GM12878 (cell line): ENCODE results near the gene CEP57. TPM values are rescaled to one million over a fixed set of nuclear protein-coding genes. Genes with fewer than 3 reads are reported as not detected.

Experiments used
- ATAC-seq: fragments of 200-7000 bp; cut with Tn5 transposase; 3 replicates; pipeline ENCODE4 v1.9.1; 2020; ENCODE audit warnings: mild to moderate bottlenecking, moderate library complexity
- BruUV-seq: library from RNA; stranded (reverse); fragments of 400-500 nt; replicated peaks from 2 replicates; lab custom pipeline; 2021; lab: Mats Ljungman, UMichigan
- CTCF ChIA-PET: fragments of 300-600 bp; sonication (Branson Sonifier 250); formaldehyde crosslinking; extraction: SDS; loops from one replicate; lab custom pipeline; 2021; ENCODE audit warnings: inconsistent platforms; lab: Yijun Ruan, JAX
- POLR2A ChIA-PET: fragments of 350-600 bp; formaldehyde crosslinking; extraction: SDS; loops from one replicate; lab custom pipeline; 2021; ENCODE audit warnings: inconsistent platforms; lab: Charles Lee
- RAD21 ChIA-PET: fragments of 300-600 bp; sonication (Branson Sonifier 250); formaldehyde crosslinking; loops from one replicate; lab custom pipeline; 2023; ENCODE audit warnings: antibody characterized with exemption; ENCODE audit not compliant: unreplicated experiment; lab: Charles Lee
- SMC1A ChIA-PET: fragments of 300-600 bp; sonication (Branson Sonifier 250); formaldehyde crosslinking; loops from one replicate; lab custom pipeline; 2023; ENCODE audit not compliant: unreplicated experiment, uncharacterized antibody; lab: Charles Lee
- DNase-seq: peaks from one replicate; pipeline ENCODE4 v3.0.0-alpha.2; 2011; ENCODE audit warnings: low read depth, low spot score
- FAIRE-seq: peaks from 3 replicates; lab custom pipeline; 2011; peaks lifted over from hg19 to GRCh38; lab: Jason Lieb, UNC
- H2AFZ ChIP-seq: 2 replicates; pipeline ENCODE4 v1.6.0; 2011; ENCODE audit warnings: low read depth, low read length, control low read depth; ENCODE audit not compliant: control insufficient read depth
- H3K27ac ChIP-seq: 2 replicates; pipeline ENCODE4 v1.5.1; 2011; ENCODE audit warnings: control low read depth; ENCODE audit not compliant: control insufficient read depth, insufficient read depth
- H3K27me3 ChIP-seq, 2 experiments: replicated peaks in 1 of 2; 2 replicates each; pipeline versions ENCODE4 v1.6.0 to v1.6.1; 2011; ENCODE audit warnings: low read length in 1 of 2; ENCODE audit not compliant: control insufficient read depth in 2 of 2, insufficient read depth in 2 of 2
- H3K36me3 ChIP-seq, 2 experiments: 2 replicates each; pipeline ENCODE4 v1.5.1; 2011; ENCODE audit warnings: low read length in 1 of 2; ENCODE audit not compliant: control insufficient read depth in 2 of 2, insufficient read depth in 2 of 2
- H3K4me1 ChIP-seq: 2 replicates; pipeline ENCODE4 v1.6.1; 2011; ENCODE audit warnings: mild to moderate bottlenecking, low read length, moderate library complexity, mixed read lengths; ENCODE audit not compliant: control insufficient read depth, insufficient read depth
- H3K4me2 ChIP-seq: 2 replicates; pipeline ENCODE4 v1.6.0; 2011; ENCODE audit warnings: control low read depth; ENCODE audit not compliant: control insufficient read depth, insufficient read depth
- H3K4me3 ChIP-seq: fragments of 200-600 bp; sonication (generic); 2 replicates; pipeline ENCODE4 v1.5.1; 2016
- H3K79me2 ChIP-seq: 2 replicates; pipeline ENCODE4 v1.6.0; 2011; ENCODE audit warnings: low read length; ENCODE audit not compliant: control insufficient read depth, insufficient read depth
- H3K9ac ChIP-seq: 2 replicates; pipeline ENCODE4 v1.8.0; 2011; ENCODE audit warnings: low read length, control low read depth, mixed read lengths; ENCODE audit not compliant: control insufficient read depth, insufficient read depth
- H3K9me3 ChIP-seq: replicated peaks from 3 replicates; pipeline ENCODE4 v1.5.1; 2011; ENCODE audit warnings: mild to moderate bottlenecking, low read length; ENCODE audit not compliant: control insufficient read depth, insufficient read depth
- H4K20me1 ChIP-seq: 2 replicates; pipeline ENCODE4 v1.6.0; 2011; ENCODE audit not compliant: control insufficient read depth, insufficient read depth
- BCL11A ChIP-seq: IDR thresholded peaks from 2 replicates; pipeline ENCODE4 v1.6.1; 2011; ENCODE audit warnings: low read depth, low read length
- BHLHE40 ChIP-seq, 2 experiments: fragments of 450-650 bp in 1 of 2; IDR thresholded peaks; 2 replicates each; pipeline ENCODE4 v1.6.1; 2011 to 2017; ENCODE audit warnings: low read depth in 2 of 2, borderline replicate concordance in 1 of 2, improper control_type of control experiment in 1 of 2, low read length in 1 of 2, mild to moderate bottlenecking in 1 of 2
- CBX5 ChIP-seq: sonication (generic); IDR thresholded peaks from 2 replicates; pipeline ENCODE4 v1.6.1; 2016; ENCODE audit warnings: low read depth, moderate library complexity, mild to moderate bottlenecking, inconsistent platforms
- E2F4 ChIP-seq: IDR thresholded peaks from 2 replicates; pipeline ENCODE4 v1.6.1; 2012; ENCODE audit warnings: low read depth, low read length, improper control_type of control experiment
- JUNB ChIP-seq: IDR thresholded peaks from 2 replicates; pipeline ENCODE4 v1.6.1; 2016; ENCODE audit warnings: antibody characterized with exemption, mild to moderate bottlenecking
- LARP7 ChIP-seq: fragments of 450-650 bp; IDR thresholded peaks from 2 replicates; pipeline ENCODE4 v1.6.1; 2017; ENCODE audit warnings: mild to moderate bottlenecking
- MEF2B ChIP-seq: fragments of 450-650 bp; IDR thresholded peaks from 2 replicates; pipeline ENCODE4 v1.6.1; 2018; ENCODE audit warnings: mild to moderate bottlenecking, moderate library complexity; ENCODE audit not compliant: partially characterized antibody, poor library complexity, severe bottlenecking
- NR2C2 ChIP-seq: IDR thresholded peaks from 2 replicates; pipeline ENCODE4 v1.6.1; 2011; ENCODE audit warnings: borderline replicate concordance, low read depth; ENCODE audit not compliant: control insufficient read depth, insufficient read length
- POLR2AphosphoS2 ChIP-seq: IDR thresholded peaks from 2 replicates; pipeline ENCODE4 v1.6.1; 2011; ENCODE audit warnings: low read depth, mild to moderate bottlenecking, low read length, improper control_type of control experiment, moderate library complexity
- RBBP5 ChIP-seq: fragments of 200-600 bp; sonication (generic); conservative IDR thresholded peaks from 2 replicates; pipeline ENCODE4 v1.6.1; 2016
- RELA ChIP-seq: fragments of 450-650 bp; IDR thresholded peaks from 2 replicates; pipeline ENCODE4 v1.8.0; 2014; ENCODE audit warnings: borderline replicate concordance; ENCODE audit not compliant: partially characterized antibody
- STAT1 ChIP-seq: fragments of 450-650 bp; conservative IDR thresholded peaks from 2 replicates; pipeline ENCODE4 v1.6.1; 2014; ENCODE audit warnings: antibody characterized with exemption, mild to moderate bottlenecking
- STAT3 ChIP-seq: IDR thresholded peaks from 2 replicates; pipeline ENCODE4 v1.6.1; 2011; ENCODE audit warnings: low read depth, low read length, improper control_type of control experiment
- in situ Hi-C: fragments of 300-500 bp; cut with MboI; formaldehyde crosslinking; loops from 9 replicates; pipeline ENCODE4 v1.14.3; 2018; ENCODE audit warnings: mixed read lengths
- intact Hi-C: fragments of 100-400 bp; cut with micrococcal nuclease; formaldehyde crosslinking; loops from one replicate; pipeline ENCODE4 v1.14.2; 2022; ENCODE audit not compliant: unreplicated experiment
- polyA plus RNA-seq, 11 experiments: library from polyadenylated mRNA; depleted of rRNA in 4 of 11; unstranded in 6 of 11; stranded (reverse) in 5 of 11; fragments of >200 nt; fragmentation: Nextera tagmentation in 4 of 11; fragmentation: Illumina TruSeq in 1 of 11; extraction: Ambion mirVana in 4 of 11; extraction: Trizol in 1 of 11; gene quantifications; 1 replicate in 1 of 11; 2 replicates in 10 of 11; pipeline versions ENCODE4 v1.2.1 to v1.2.3, GENCODE V29; 2011 to 2016; ENCODE audit warnings: inconsistent platforms in 2 of 11, missing spikeins in 2 of 11, low read depth in 1 of 11
- total RNA-seq, 4 experiments: library from RNA; depleted of rRNA in 3 of 4; stranded (reverse); fragments of >200 nt in 3 of 4; fragmentation: Illumina TruSeq in 1 of 4; extraction: Trizol in 1 of 4; gene quantifications; 2 replicates each; pipeline versions ENCODE4 v1.2.1 to v1.2.3, GENCODE V29; 2013 to 2021
- TF ChIP-seq, protein P1 (sequence below): fragments of 450-650 bp; IDR thresholded peaks from 2 replicates; pipeline ENCODE4 v1.6.1; 2018; ENCODE audit warnings: borderline replicate concordance, mild to moderate bottlenecking; ENCODE audit not compliant: partially characterized antibody
- TF ChIP-seq, protein P2 (sequence below): fragments of 450-650 bp; IDR thresholded peaks from 2 replicates; pipeline ENCODE4 v1.6.1; 2018; ENCODE audit warnings: mild to moderate bottlenecking, low read depth, moderate library complexity; ENCODE audit not compliant: partially characterized antibody
- TF ChIP-seq, protein P3 (sequence below): fragments of 450-650 bp; IDR thresholded peaks from 2 replicates; pipeline ENCODE4 v1.6.1; 2017; ENCODE audit warnings: mild to moderate bottlenecking, low read depth, inconsistent platforms; ENCODE audit not compliant: poor library complexity, severe bottlenecking

The CEP57 gene
- total and polyA plus RNA-seq, 10 of the 15 experiments (the other 5 are each of a cell fraction or from before 2014, with no cell fraction given) = 19.4 to 85.4 (median 56.8) TPM

- H3K9ac ChIP-seq = no peak overlapping the region
- no peak for TF ChIP-seq STAT1
- no peak for TF ChIP-seq LARP7
- no peak for TF ChIP-seq RELA
- no peak for TF ChIP-seq CBX5
- no peak for TF ChIP-seq RBBP5
- TF ChIP-seq NR2C2 = no peak
- TF ChIP-seq JUNB = no peak
- TF ChIP-seq STAT3 = no peak
- TF ChIP-seq, protein P1, sequence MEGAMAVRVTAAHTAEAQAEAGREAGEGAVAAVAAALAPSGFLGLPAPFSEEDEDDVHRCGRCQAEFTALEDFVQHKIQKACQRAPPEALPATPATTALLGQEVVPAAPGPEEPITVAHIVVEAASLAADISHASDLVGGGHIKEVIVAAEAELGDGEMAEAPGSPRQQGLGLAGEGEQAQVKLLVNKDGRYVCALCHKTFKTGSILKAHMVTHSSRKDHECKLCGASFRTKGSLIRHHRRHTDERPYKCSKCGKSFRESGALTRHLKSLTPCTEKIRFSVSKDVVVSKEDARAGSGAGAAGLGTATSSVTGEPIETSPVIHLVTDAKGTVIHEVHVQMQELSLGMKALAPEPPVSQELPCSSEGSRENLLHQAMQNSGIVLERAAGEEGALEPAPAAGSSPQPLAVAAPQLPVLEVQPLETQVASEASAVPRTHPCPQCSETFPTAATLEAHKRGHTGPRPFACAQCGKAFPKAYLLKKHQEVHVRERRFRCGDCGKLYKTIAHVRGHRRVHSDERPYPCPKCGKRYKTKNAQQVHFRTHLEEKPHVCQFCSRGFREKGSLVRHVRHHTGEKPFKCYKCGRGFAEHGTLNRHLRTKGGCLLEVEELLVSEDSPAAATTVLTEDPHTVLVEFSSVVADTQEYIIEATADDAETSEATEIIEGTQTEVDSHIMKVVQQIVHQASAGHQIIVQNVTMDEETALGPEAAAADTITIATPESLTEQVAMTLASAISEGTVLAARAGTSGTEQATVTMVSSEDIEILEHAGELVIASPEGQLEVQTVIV = no peak
- TF ChIP-seq MEF2B = no peak
- no peak for TF ChIP-seq E2F4
- no peak for TF ChIP-seq BCL11A
- no peak for TF ChIP-seq POLR2AphosphoS2
- TF ChIP-seq BHLHE40 (IDR thresholded peaks at IDR 0.05; ENCODE audit: borderline replicate concordance in 1 of 2, low read depth in 2 of 2, low read length in 1 of 2) = no peak
- TF ChIP-seq, protein P2, sequence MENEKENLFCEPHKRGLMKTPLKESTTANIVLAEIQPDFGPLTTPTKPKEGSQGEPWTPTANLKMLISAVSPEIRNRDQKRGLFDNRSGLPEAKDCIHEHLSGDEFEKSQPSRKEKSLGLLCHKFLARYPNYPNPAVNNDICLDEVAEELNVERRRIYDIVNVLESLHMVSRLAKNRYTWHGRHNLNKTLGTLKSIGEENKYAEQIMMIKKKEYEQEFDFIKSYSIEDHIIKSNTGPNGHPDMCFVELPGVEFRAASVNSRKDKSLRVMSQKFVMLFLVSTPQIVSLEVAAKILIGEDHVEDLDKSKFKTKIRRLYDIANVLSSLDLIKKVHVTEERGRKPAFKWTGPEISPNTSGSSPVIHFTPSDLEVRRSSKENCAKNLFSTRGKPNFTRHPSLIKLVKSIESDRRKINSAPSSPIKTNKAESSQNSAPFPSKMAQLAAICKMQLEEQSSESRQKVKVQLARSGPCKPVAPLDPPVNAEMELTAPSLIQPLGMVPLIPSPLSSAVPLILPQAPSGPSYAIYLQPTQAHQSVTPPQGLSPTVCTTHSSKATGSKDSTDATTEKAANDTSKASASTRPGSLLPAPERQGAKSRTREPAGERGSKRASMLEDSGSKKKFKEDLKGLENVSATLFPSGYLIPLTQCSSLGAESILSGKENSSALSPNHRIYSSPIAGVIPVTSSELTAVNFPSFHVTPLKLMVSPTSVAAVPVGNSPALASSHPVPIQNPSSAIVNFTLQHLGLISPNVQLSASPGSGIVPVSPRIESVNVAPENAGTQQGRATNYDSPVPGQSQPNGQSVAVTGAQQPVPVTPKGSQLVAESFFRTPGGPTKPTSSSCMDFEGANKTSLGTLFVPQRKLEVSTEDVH = no peak
- TF ChIP-seq, protein P3, sequence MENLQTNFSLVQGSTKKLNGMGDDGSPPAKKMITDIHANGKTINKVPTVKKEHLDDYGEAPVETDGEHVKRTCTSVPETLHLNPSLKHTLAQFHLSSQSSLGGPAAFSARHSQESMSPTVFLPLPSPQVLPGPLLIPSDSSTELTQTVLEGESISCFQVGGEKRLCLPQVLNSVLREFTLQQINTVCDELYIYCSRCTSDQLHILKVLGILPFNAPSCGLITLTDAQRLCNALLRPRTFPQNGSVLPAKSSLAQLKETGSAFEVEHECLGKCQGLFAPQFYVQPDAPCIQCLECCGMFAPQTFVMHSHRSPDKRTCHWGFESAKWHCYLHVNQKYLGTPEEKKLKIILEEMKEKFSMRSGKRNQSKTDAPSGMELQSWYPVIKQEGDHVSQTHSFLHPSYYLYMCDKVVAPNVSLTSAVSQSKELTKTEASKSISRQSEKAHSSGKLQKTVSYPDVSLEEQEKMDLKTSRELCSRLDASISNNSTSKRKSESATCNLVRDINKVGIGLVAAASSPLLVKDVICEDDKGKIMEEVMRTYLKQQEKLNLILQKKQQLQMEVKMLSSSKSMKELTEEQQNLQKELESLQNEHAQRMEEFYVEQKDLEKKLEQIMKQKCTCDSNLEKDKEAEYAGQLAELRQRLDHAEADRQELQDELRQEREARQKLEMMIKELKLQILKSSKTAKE = no peak
- H3K4me1 ChIP-seq = no peaks in the 10 kb centered on the region
- no TSS peak for BruUV-seq
- FAIRE-seq (no peak), ATAC-seq (no peak), DNase-seq (no peak)
- no peaks in the 10 kb centered on the region for H3K27me3 ChIP-seq
- no peak overlapping the region for H3K4me2 ChIP-seq
- in situ Hi-C loops = no loop called here
- intact Hi-C loops = no loop called here
- H3K36me3 ChIP-seq = peaks cover 0 to 3% of the 10 kb centered on the region in 2 experiments; a peak in 1 of 4 replicates
- H3K79me2 ChIP-seq = no peaks in the 10 kb centered on the region
- ChIA-PET SMC1A (interaction anchor here (1.2 kb wide), 1 partner anchor 9 kb away, joined by 3 read pairs; no protein-coding TSS in a partner anchor), RAD21 (no interaction called here), CTCF (interaction anchor here (2.0 kb wide), 1 partner anchor 541 kb away, joined by 12 read pairs; no protein-coding TSS in a partner anchor), POLR2A (no interaction called here)
- no peak overlapping the region for H2AFZ ChIP-seq
- H3K4me3 ChIP-seq = no peak overlapping the region
- no peaks in the 10 kb centered on the region for H4K20me1 ChIP-seq
- H3K9me3 ChIP-seq = no peaks in the 10 kb centered on the region
- H3K27ac ChIP-seq = no peak overlapping the region
Measured at GRCh38 chr11:95853138-95853537, 62.8 kb downstream of the CEP57 start.
